ENCODE measurements around the gene GBGT1.

- TF ChIP-seq CTCF (IDR thresholded peaks at IDR 0.05) (no peak), POLR2A (IDR thresholded peaks at IDR 0.05) (no peak)
Measured at GRCh38 chr9:133182151-133182550, 18.4 kb upstream of the GBGT1 start.
